Renal cortex interstitium (tissue), 15 donors: ENCODE results near the gene R3HDML. TPM values are rescaled to one million over a fixed set of nuclear protein-coding genes. Genes with fewer than 3 reads are reported as not detected.
"Not testable (repeated sequence)": the region's sequence is repeated elsewhere in the genome, so short reads cannot be mapped to it uniquely, and the experiment has no call there.

ENCODE experiments used
- DNase-seq, 11 donors: peaks; one replicate each; pipeline ENCODE4 v3.0.0-alpha.2; 2013; ENCODE audit warnings: low read depth in 9 of 11, low spot score in 4 of 11; ENCODE audit errors: extremely low read depth in 1 of 11
- long read RNA-seq, 16 experiments: transcript quantifications; one replicate each; lab custom pipeline, GENCODE V29; 2026
- polyA plus RNA-seq, 3 donors: library from polyadenylated mRNA; unstranded; fragments of 120-200 nt; gene quantifications; one replicate each; pipeline ENCODE4 v1.2.1, GENCODE V29; 2013; ENCODE audit not compliant: insufficient read length in 3 of 3

R3HDML gene, protein sequence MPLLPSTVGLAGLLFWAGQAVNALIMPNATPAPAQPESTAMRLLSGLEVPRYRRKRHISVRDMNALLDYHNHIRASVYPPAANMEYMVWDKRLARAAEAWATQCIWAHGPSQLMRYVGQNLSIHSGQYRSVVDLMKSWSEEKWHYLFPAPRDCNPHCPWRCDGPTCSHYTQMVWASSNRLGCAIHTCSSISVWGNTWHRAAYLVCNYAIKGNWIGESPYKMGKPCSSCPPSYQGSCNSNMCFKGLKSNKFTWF
- under 1 TPM; 0.37 to 0.64 (median 0.42) TPM for polyA plus RNA-seq
- long read RNA-seq, donor 1, result 0 reads
- long read RNA-seq, donor 2, result 0 reads
- long read RNA-seq, donor 3, result 0 reads
- long read RNA-seq, donor 4, result 0 reads
- long read RNA-seq, donor 5, partial matches to known transcripts, result 5 of 11 reads
- long read RNA-seq, donor 5, other reads (novel, unspliced or antisense), result 6 of 11 reads
- long read RNA-seq, donor 6, result 0 reads
- long read RNA-seq, donor 7, result 0 reads
- long read RNA-seq, donor 8, result 0 reads
- long read RNA-seq, donor 9, result 0 reads
- long read RNA-seq, donor 10, result 0 reads
- long read RNA-seq, donor 11, result 0 reads
- long read RNA-seq, donor 12, result 0 reads
- long read RNA-seq, donor 13, result 0 reads
- long read RNA-seq, donor 14, result 0 reads
- long read RNA-seq, donor 15, result 0 reads
- long read RNA-seq, donor 16, partial matches to known transcripts, result 20 of 20 reads
- long read RNA-seq, donor 16, other reads (novel, unspliced or antisense), result 0 of 20 reads

DNA sequence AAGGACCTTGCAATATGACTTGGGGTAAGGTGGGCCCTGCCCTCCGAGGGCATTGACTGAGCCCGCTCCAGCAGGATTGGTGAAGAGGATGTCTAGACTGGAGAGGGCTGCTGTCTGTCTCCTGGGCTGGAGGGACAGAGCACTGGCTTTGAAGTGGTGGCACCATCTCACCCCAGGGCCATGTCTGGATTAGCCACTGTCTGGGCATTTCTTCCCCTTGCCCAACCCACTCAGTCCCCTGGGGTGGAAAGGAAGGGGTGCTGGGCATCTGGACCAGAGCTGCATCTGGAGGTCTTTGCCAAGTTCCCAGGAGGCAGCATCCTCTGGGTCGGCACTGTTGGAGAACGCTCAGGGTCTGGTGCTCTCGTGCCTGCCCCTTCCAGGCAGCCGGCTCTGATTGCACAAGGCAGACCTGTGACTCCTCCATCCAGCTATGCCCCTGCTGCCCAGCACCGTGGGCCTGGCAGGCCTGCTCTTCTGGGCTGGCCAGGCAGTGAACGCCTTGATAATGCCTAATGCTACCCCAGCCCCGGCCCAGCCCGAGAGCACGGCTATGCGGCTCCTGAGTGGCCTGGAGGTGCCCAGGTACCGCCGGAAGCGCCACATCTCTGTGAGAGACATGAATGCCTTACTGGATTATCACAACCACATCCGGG lies at the start of gene R3HDML:
Gene R3HDML, plus strand, starts transcription at position 319 of the 656 bp plus-strand sequence. Its CDS starts 115 bp downstream, at position 434.
- no peak for DNase-seq

DNA sequence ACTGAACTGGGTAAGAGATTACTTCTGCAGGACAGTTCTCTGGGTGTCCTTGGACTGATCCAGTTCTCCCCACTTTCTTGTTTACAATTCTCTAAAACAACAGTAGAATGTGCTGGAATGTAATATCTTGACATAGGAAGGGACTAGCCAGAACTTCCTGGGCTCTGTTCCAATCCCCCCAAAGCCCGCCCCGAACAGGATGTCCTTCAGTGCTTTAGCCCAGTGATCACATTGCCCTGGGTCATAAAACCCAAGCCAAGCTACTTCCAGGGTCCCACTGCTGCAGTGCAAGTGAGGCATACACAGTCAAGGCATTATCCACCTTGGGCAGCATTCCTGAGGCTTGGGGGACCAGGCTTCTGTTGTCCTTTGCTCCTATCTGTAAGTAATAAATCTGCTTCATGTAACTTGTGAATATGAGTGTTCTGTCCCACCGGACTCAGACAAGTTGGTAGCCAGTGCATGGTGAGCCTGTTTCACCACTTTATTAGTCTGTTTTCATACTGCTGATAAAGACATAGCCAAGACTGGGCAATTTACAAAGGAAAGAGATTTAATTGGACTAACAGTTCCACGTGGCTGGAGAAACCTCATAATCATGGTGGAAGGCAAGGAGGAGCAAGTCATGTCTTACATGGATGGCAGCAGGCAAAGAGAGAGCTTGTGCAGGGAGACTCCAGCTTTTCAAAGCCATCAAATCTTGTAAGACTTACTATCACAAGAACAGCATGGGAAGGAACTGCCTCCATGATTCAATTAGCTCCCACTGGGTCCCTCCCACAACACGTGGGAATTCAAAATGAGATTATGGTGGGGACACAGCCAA lies 49.4 kb upstream of the R3HDML start:
- no peak for DNase-seq

DNA sequence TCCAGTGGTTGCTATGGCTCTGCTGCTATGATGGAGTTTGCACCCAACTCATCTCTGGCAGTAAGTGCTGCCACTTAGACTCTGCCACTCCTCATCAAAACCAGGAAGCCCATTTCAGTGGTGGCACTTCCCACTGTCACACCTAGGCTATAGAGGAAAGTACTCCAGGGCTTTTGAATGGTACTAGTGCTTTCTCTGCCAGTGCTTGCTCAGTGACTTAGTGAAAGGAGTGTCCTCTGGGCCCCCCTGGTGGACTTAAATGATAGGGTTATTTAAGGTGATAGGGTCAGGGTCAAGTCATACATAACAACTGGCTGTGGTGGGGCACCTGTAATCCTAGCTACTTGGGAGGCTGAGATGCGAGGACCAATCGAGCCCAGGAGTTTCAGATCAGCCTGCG lies 48.6 kb upstream of the R3HDML start:
- no peak for DNase-seq

DNA sequence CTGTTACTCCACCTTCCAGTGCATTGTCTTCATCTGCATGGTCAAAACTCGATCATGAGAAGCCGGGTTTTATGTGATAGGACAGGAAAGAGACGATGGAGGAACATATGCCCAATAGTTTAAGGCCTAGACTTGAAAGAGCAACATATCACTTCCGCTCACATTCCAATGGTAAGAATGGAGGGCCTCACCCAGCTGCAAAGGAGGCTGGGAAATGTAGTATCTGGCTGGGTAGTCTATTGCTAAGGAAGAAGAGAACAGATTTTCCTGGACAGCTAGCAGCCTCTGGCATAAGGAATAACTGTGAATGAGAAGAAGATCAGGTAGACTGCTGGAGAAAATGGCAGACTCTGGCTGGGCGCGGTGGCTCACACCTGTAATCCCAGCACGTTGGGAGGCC lies 45.1 kb upstream of the R3HDML start:
- no peak for DNase-seq

DNA sequence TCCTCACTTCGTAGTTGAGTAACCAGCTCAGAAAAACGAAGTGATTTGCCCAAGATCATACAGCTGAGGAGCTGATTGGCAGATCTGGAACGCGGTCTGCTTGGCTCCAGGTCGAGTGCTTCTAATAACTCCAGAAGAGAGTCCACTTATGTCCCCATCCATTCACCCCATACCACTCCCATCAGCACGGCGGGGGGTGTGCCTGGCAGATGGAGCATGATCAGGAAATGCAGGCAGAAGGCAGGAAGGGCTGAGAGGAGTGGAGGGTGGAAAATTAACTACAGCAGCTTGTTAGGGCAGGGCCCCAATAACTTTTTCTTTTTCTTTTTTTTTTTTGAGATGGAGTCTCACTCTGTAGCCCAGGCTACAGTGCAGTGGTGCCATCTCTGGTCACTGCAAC lies 40.8 kb upstream of the R3HDML start:
- DNase-seq, result no peak

DNA sequence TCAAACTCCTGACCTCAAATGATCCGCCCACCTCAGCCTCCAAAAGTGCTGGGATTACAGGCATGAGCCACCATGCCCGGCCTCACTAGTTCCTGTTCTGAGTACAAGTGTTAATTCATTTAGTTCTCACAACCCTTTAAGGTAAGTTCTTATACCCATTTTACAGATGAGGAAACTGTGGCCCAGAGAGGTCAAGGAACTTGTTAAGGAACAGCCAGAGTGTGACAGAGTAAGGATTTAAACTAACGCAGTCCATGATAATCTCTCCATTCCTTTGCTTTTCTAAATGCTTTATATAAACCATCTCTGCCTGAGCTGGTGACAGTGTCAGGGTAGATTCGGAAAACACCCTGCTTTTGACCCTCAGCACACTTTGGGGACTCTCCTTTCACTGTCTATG lies 39.1 kb upstream of the R3HDML start:
- DNase-seq, result no peak

DNA sequence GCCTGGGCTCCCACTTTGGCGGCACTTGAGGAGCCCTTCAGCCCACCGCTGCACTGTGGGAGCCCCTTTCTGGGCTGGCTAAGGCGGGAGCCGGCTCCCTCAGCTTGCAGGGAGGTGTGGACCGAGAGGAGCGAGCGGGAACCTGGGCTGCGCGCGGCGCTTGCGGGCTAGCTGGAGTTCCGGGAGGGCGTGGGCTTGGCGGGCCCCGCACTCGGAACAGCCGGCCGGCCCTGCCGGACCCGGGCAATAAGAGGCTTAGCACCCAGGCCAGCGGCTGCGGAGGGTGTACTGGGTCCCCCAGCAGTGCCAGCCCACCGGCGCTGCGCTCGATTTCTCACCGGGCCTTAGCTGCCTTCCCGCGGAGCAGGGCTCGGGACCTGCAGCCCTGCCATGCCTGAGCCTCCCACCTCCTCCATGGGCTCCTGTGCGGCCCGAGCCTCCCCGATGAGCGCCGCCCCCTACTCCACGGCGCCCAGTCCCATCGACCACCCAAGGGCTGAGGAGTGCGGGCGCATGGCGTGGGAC lies 37.8 kb upstream of the R3HDML start:
- not testable (repeated sequence) for DNase-seq

DNA sequence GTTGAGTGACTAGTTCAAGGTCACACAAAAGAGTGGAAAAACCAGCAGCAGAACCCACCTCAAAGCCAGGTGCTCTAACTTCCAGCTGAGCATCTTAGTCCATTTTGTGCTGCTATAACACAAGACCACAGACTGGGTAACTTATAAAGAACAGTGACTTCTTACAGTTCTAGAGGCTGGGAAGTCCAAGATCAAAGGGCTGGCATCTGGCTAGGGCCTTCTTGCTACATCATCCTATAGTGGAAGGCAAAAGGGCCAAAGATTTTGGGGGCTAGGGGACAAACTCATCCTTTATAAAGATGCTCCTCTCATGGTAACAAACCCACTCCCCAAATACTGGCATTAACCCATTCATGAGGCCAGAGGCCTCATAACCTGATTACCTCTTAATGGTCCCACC lies 35.6 kb upstream of the R3HDML start:
- DNase-seq, result no peak

DNA sequence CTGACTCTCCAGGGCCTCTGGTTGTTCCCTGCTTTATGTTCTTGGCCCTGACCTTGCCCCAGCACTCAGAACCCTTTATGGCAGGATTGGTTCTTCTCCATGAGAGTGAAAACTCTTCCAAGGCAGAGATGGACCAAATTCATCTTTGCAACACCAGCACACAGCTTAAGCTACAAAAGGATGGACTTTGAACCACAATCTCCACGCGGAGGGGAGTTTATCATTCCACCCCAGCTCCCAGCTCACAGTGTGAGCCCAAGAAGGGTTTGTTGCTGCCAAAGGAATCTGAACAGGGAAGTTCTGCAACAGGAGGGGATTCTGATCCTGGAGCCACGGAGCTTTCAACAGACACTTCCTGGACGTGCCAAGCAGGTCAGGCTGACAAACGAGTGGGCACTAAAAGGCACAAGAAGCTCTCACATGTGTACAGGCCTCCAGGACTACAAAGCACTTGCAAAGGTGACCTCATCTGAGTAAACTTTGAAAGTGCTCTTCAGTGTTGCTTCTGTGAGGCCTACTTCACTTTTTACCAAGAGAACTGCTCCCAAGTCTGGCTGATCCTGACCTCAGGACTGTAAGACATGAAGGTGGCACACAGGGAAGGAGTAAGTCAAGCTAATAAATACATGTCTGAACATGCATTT lies 34.7 kb upstream of the R3HDML start:
- DNase-seq, result no peak

DNA sequence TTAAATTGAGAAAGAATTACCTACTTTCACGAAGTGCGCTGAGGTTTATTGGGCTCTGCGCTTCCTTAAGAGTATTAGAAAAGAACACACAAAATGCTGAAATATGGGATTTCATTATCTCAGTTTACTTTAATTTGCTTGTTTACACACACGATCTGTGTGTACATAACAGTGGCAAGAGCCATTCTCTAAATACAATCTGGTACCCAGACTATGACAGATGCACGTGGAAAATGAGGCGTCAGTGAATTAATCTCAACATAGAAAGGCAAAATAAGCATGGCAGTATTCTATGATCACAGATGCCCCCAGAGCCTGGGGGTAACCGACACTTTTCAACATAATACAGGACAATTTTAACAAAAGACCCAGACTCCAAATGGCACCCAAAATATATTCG lies 34.1 kb upstream of the R3HDML start:
- no peak for DNase-seq

DNA sequence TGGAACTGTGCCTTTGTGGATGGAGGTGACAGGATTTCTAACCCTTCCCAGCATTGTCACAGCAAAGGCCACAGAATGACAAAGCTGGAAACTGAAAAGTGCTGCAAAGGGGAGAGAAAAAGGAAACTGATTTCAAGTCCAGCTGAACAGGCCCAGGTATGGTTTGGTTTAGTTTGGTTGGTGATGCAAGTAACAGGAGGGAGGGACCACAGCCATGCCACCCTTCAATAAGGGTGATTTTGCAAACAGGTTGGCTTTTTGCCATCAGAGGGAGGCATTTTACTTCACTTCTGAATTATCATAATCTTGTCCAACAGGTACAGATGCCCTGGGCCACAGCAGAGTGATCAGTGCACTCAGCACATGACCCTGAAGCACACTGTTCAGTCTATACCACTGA lies 32.5 kb upstream of the R3HDML start:
- DNase-seq, result no peak

DNA sequence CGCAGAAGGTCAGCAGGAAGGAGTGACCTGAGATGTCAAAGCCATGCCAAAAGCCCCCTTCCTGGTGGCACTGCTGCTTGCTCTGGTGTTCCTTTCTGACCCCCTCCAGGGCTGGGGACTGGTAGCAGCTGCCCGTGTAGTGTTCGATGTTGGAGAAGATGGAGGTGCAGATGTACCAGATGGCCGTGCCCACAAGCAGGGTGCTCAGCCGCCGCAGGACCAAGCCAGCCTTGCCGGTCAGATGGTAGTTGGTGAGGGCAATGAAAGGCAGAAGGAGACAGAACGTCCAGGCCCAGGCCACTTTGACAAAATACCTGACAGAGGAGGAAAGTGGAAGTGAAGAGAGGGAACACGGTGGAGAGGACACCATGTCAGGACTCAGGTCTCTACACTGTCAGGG lies 29.9 kb upstream of the R3HDML start:
- no peak for DNase-seq

DNA sequence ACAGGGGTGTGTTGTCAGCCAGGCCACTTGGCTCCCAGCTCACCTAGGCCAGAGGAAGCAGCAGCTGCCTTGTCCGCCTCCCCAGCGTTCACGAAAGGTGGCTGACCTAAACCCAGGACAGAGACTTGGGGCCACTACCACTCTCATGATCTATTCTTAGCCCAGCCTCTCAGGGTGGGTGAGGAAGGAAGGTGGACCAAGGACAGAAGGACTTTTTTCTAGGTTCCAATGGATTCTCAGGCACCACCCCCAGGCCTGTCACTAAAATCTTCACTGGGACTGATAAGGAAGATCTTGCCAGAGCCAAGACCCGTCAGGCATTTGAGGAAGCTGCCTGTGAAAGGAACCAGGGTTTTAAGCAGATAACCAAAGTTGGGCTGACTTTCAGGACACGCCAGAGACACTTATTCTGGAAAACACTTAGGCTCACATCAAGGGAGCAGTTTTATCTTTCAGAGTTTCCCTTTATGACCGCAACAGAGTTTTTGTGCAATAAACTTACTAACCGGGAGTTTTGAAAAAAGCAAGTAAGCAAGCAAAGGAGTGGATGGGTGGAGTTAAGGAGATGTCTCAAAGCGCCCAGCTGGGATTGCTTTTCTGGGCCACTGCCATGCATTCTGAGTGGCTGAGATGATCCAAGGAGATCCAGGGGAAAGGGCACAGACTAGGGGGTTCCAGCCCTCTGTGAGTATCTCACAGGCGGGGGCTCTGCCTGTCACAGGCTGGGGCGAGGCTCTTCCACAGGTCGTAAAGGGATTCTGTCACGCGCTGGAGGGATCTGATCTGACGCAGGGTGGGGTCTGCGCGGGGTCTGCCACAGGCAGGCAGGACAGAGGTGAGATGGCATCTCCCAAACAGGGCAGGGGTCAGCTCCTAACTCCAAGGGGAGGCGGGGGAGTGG lies 26.8 kb upstream of the R3HDML start:
- DNase-seq, result no peak

DNA sequence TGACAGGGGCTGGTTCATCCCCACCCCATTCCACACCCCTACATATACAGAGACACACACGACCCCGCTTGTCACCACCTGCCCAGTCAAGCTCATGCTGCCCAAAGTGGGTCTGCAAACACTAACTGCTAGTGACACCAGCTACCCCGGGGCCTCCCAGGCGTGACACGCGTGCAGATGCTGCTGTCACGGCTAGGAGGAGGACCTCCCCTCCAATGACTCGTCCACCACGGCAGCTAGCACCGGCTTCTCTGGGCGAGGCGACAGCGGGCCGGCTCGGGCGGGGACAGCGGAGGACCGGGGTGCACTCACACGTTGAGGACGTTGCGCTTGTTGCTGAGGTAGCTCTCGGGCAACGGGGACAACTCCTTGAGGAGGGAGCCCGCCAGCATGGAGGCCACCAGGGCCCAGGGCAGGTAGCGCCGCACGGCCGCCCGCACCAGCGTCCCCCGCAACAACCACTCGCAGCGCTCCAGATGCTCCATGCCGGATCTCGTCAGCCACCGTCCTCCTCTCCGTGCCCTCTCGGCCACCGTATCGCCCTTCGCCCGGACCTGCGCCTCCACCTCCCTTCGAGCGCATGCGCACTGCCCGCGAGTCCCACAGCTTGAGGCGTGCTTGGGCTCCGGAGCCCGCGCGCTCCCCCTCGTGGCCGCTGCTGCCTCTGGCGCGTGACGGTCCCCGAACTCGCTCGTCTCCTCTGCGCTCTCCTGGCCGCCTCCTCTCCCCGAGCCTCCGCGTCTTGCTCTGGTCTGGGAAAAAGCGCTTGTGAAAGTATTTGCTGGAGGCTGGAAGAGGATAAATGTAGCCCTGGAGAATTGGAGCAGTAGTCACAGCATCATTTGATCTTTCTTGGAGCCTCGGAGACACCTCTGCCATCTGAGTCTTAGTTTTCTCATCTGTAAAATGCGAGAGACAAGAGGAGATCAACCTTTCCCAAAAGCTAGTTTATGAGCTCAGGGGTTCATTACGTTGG lies 25.9 kb upstream of the R3HDML start, which contains the start of gene FITM2:
Gene FITM2, minus strand, starts transcription at position 539 of the 976 bp plus-strand sequence. Its CDS starts 54 bp downstream, at position 485.
- DNase-seq, result peak; percentile 87 to 97 (median 93)

DNA sequence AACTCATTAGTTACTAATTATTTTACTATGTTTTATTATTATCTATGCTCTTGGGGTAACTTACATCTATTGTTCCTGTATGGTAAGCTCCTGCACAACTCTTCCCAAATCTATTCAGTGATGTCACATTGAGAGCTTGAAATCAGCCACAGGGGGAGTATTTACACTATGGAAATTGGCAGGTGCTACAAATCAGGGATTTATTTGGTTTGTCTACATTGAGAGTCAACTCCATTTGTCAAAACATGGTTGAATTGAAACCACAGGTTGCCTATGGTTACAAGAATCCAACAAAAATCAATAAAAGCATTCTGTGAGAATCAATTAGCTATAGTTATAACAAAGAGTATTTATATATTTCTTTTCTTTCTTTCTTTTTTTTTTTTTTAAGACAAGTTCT lies 22.0 kb upstream of the R3HDML start:
- no peak for DNase-seq

DNA sequence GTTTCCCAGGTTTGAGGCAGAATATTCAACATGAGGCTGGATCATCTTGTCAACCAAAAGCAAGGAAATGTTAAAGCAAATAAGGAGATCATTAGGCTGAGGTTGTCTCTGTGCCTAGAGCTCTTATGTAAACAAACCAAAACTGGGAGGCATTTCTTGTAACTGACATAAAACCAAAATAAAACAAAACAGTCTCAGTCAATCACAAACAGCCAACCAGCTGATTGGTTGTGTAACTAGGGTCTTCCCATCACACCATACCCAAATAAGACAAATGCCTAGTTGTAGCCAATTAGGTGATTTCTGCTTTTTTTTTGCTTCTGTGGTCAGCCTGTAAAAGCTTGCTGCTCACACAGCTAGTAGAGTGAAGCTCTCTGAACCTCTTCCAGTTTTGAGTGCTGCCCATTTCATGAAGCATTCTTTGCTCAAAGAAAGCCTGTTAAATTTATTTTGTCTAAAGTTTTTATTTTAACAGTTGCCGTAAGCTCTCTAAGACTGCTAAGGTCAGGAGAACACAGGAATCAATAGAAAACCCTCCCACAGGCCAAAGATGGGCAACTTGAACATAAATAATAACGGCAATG lies 16.9 kb upstream of the R3HDML start:
- DNase-seq, result no peak
